ENCODE measurements around the gene SRD5A1.

SRD5A1 gene

DNA sequence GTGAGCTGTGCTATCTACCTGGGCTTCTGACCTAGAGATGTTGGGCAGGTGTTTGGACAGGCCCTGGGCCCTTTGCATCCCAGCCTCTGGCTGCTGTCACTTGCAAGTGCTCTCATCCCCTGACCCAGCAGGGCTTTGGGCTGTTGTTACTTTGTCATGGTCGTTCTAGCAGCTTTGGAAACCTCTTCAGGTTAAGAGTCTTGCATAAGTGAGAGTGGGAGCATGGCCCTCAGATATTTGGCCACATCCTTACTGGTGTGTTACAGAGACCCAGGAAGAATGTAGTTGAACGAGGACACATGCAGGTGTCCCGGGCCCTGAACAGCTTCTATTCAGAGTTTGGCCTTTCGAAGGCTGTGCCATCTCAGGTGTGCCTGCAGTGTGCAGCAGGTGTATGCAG, 84.4 kb downstream of the SRD5A1 start:
- no peaks in the 10 kb centered on the region for H3K27me3 ChIP-seq (ENCODE audit: insufficient read depth, poor library complexity, severe bottlenecking)
- TF ChIP-seq GABPA (IDR thresholded peaks at IDR 0.05; ENCODE audit: low read depth) (no peak), SPI1 (IDR thresholded peaks at IDR 0.05; ENCODE audit: borderline replicate concordance, low read depth) (no peak), POLR2AphosphoS5 (IDR thresholded peaks at IDR 0.05; ENCODE audit: low read depth) (no peak)
- TF ChIP-seq, protein P1, sequence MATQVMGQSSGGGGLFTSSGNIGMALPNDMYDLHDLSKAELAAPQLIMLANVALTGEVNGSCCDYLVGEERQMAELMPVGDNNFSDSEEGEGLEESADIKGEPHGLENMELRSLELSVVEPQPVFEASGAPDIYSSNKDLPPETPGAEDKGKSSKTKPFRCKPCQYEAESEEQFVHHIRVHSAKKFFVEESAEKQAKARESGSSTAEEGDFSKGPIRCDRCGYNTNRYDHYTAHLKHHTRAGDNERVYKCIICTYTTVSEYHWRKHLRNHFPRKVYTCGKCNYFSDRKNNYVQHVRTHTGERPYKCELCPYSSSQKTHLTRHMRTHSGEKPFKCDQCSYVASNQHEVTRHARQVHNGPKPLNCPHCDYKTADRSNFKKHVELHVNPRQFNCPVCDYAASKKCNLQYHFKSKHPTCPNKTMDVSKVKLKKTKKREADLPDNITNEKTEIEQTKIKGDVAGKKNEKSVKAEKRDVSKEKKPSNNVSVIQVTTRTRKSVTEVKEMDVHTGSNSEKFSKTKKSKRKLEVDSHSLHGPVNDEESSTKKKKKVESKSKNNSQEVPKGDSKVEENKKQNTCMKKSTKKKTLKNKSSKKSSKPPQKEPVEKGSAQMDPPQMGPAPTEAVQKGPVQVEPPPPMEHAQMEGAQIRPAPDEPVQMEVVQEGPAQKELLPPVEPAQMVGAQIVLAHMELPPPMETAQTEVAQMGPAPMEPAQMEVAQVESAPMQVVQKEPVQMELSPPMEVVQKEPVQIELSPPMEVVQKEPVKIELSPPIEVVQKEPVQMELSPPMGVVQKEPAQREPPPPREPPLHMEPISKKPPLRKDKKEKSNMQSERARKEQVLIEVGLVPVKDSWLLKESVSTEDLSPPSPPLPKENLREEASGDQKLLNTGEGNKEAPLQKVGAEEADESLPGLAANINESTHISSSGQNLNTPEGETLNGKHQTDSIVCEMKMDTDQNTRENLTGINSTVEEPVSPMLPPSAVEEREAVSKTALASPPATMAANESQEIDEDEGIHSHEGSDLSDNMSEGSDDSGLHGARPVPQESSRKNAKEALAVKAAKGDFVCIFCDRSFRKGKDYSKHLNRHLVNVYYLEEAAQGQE (IDR thresholded peaks at IDR 0.05; ENCODE audit: insufficient replicate concordance, low read depth), result no peak
- TF ChIP-seq, protein P2, sequence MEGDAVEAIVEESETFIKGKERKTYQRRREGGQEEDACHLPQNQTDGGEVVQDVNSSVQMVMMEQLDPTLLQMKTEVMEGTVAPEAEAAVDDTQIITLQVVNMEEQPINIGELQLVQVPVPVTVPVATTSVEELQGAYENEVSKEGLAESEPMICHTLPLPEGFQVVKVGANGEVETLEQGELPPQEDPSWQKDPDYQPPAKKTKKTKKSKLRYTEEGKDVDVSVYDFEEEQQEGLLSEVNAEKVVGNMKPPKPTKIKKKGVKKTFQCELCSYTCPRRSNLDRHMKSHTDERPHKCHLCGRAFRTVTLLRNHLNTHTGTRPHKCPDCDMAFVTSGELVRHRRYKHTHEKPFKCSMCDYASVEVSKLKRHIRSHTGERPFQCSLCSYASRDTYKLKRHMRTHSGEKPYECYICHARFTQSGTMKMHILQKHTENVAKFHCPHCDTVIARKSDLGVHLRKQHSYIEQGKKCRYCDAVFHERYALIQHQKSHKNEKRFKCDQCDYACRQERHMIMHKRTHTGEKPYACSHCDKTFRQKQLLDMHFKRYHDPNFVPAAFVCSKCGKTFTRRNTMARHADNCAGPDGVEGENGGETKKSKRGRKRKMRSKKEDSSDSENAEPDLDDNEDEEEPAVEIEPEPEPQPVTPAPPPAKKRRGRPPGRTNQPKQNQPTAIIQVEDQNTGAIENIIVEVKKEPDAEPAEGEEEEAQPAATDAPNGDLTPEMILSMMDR (IDR thresholded peaks at IDR 0.05; ENCODE audit: insufficient read depth, low read length), result no peak
- H3K27ac ChIP-seq (replicated peaks), result no peak overlapping the region
- no peak overlapping the region for H3K4me3 ChIP-seq (replicated peaks; ENCODE audit: insufficient read depth, low read length)
- DNase-seq (ENCODE audit: low read depth in 1 of 2, low spot score in 1 of 2), result no peak

DNA sequence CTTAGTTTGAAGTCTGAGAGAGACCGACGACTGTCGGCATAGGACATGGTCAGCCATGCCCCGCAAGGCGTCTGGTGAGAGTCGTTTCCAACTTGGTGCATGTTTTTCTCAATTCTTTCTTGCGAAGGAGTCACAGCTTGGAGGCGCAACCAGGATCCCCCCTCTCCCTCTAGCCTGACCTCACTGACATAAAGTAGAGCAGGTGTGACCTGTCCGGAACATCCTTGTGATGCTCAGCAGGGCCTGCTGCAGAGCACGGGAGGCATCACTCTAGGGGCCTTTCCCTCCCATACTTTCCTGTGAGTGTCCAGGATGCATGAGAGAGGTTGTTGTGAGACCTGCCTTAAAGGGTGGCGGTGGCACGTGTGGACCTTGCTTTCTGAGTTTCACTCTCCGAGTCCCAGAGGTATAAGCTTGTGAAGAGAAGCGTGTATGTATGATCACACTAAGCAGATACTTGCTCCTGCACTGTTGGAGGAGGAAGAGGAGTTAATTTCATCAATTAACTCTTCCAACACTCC, 85.0 kb downstream of the SRD5A1 start:
- H3K27ac ChIP-seq (replicated peaks), result no peak overlapping the region
- H3K4me3 ChIP-seq (replicated peaks; ENCODE audit: insufficient read depth, low read length), result no peak overlapping the region
- DNase-seq (ENCODE audit: low read depth in 1 of 2, low spot score in 1 of 2), result no peak
- TF ChIP-seq, protein P2 (IDR thresholded peaks at IDR 0.05; ENCODE audit: insufficient read depth, low read length), result no peak
- no peak for TF ChIP-seq SPI1 (IDR thresholded peaks at IDR 0.05; ENCODE audit: borderline replicate concordance, low read depth)
- TF ChIP-seq POLR2AphosphoS5 (IDR thresholded peaks at IDR 0.05; ENCODE audit: low read depth), result no peak
- TF ChIP-seq GABPA (IDR thresholded peaks at IDR 0.05; ENCODE audit: low read depth), result no peak
- TF ChIP-seq, protein P1 (IDR thresholded peaks at IDR 0.05; ENCODE audit: insufficient replicate concordance, low read depth), result no peak
- no peaks in the 10 kb centered on the region for H3K27me3 ChIP-seq (ENCODE audit: insufficient read depth, poor library complexity, severe bottlenecking)

DNA sequence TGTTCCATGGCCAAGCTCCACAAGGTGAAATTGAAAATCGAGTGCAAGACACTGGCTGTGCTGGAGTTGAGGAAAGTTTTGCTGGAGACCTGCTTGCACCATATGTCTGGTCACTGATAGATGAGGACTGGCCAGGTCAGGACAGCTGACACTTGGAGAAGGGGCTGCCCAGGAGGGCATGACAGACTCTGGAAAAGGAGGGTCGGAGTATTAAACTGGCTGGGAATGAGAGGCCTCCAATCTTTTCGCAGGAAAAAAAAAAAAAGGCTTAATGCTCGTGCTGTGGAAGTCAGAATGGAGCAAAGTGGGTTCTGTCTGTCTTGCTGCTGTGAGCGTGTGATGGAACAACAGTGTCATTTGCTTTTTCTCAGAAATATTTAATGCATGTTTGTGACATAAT, 85.5 kb downstream of the SRD5A1 start:
- Histone ChIP-seq H3K27me3 (ENCODE audit: insufficient read depth, poor library complexity, severe bottlenecking) (no peaks in the 10 kb centered on the region), H3K4me3 (replicated peaks; ENCODE audit: insufficient read depth, low read length) (no peak overlapping the region), H3K27ac (replicated peaks) (no peak overlapping the region)
- TF ChIP-seq, protein P1 (IDR thresholded peaks at IDR 0.05; ENCODE audit: insufficient replicate concordance, low read depth), result no peak
- TF ChIP-seq POLR2AphosphoS5 (IDR thresholded peaks at IDR 0.05; ENCODE audit: low read depth) (no peak), SPI1 (IDR thresholded peaks at IDR 0.05; ENCODE audit: borderline replicate concordance, low read depth) (no peak), GABPA (IDR thresholded peaks at IDR 0.05; ENCODE audit: low read depth) (no peak)
- TF ChIP-seq, protein P2 (IDR thresholded peaks at IDR 0.05; ENCODE audit: insufficient read depth, low read length), result no peak
- DNase-seq (ENCODE audit: low read depth in 1 of 2, low spot score in 1 of 2), result no peak

Measured in HL-60 (cell line).